IMR-90 (cell line): Measurements from ENCODE around the gene TMEM132A.

Experiments
- CHD1 ChIP-seq: IDR thresholded peaks from 2 replicates; pipeline ENCODE4 v1.6.1; 2012; ENCODE audit warnings: low read depth, low read length, improper control_type of control experiment
- CTCF ChIP-seq: conservative IDR thresholded peaks from 2 replicates; pipeline ENCODE4 v1.5.1; 2012; ENCODE audit warnings: mild to moderate bottlenecking, low read depth, low read length, improper control_type of control experiment
- MXI1 ChIP-seq: IDR thresholded peaks from 2 replicates; pipeline ENCODE4 v1.6.1; 2012; ENCODE audit warnings: low read depth, mild to moderate bottlenecking, low read length, moderate library complexity, borderline replicate concordance
- RAD21 ChIP-seq: IDR thresholded peaks from 2 replicates; pipeline ENCODE4 v1.6.1; 2012; ENCODE audit warnings: low read length, improper control_type of control experiment
- RCOR1 ChIP-seq: IDR thresholded peaks from 2 replicates; pipeline ENCODE4 v1.6.1; 2012; ENCODE audit warnings: mild to moderate bottlenecking, low read length, improper control_type of control experiment; ENCODE audit not compliant: insufficient replicate concordance

GRCh38 chr11:60879971-60880588 is 44.2 kb upstream of the TMEM132A start:
- no peak for TF ChIP-seq RAD21
- no peak for TF ChIP-seq CHD1
- no peak for TF ChIP-seq CTCF
- TF ChIP-seq RCOR1, result no peak
- TF ChIP-seq MXI1, result no peak
